ENCODE measurements around the gene CRACR2A. TPM values are rescaled to one million over a fixed set of nuclear protein-coding genes. Genes with fewer than 3 reads are reported as not detected.

The CRACR2A gene
- total and polyA plus RNA-seq, 9 of the 15 experiments (the other 6 are each of a cell fraction or from before 2014, with no cell fraction given): 2.1 to 15.1 (median 10.4) TPM

GRCh38 chr12:3622822-3623690 lies 129.9 kb downstream of the CRACR2A start:
- in situ Hi-C loops (cut with MboI): no loop called here

More at GRCh38 chr12:3622822-3623690, 129.9 kb downstream of the CRACR2A start:
- no peak overlapping the region for H3K4me2 ChIP-seq (ENCODE audit: insufficient read depth, low read length)
- ChIA-PET CTCF (ENCODE audit: low intra/inter-chr PET ratio) (no interaction called here), POLR2A (interaction anchor here (0.5 to 1.5 kb wide), 5 partner anchors 13 to 194 kb away, joined by 3 to 4 read pairs (median 3); no protein-coding TSS in a partner anchor)
- TF ChIP-seq FOXP4 (CRISPR knock-in tag; IDR thresholded peaks at IDR 0.05; ENCODE audit: borderline replicate concordance): no peak
- no peak for TF ChIP-seq PHF8 (IDR thresholded peaks at IDR 0.05; ENCODE audit: borderline replicate concordance, low read length)
- TF ChIP-seq SPI1 (IDR thresholded peaks at IDR 0.05; ENCODE audit: borderline replicate concordance, low read depth, low read length): peak; percentile 94
- no peak for TF ChIP-seq CCNT2 (IDR thresholded peaks at IDR 0.05; ENCODE audit: borderline replicate concordance, extremely low read depth, insufficient read length, low read depth, low read length)
- no peak for TF ChIP-seq MCM5 (IDR thresholded peaks at IDR 0.05; ENCODE audit: low read depth)
- ATAC-seq (no peak), FAIRE-seq (no peak), DNase-seq (ENCODE audit: extremely low read depth in 1 of 4, low spot score in 3 of 4) (no peak)
- H3K4me1 ChIP-seq (replicated peaks in 1 of 2; ENCODE audit: control insufficient read depth in 2 of 2, insufficient read depth in 2 of 2, low read length in 2 of 2): no peaks in the 10 kb centered on the region
- BruUV-seq (replicated peaks): no TSS peak
- no peak overlapping the region for H3K27ac ChIP-seq (ENCODE audit: extremely low read depth, low read depth, low read length)
- H3K9ac ChIP-seq (ENCODE audit: insufficient read depth in 1 of 2, low read depth in 2 of 2, low read length in 2 of 2): no peak overlapping the region
- H3K4me3 ChIP-seq: no peak overlapping the region
- intact Hi-C loops (cut with micrococcal nuclease): no loop called here
- no peak overlapping the region for H2AFZ ChIP-seq (ENCODE audit: low read depth, low read length)
- H3K27me3 ChIP-seq (ENCODE audit: control insufficient read depth in 2 of 2, insufficient read depth in 2 of 2, low read length in 2 of 2): no peaks in the 10 kb centered on the region
- no peaks in the 10 kb centered on the region for H4K20me1 ChIP-seq (replicated peaks; ENCODE audit: control insufficient read depth, insufficient read depth, low read length)
- H3K36me3 ChIP-seq (ENCODE audit: control insufficient read depth, insufficient read depth, low read length): peaks cover 9% of the 10 kb centered on the region; the same call in 1 of the 3 replicates
- no peaks in the 10 kb centered on the region for H3K9me1 ChIP-seq (ENCODE audit: control insufficient read depth, insufficient read depth, low read length)
- H3K79me2 ChIP-seq (ENCODE audit: control insufficient read depth, insufficient read depth, low read length): no peaks in the 10 kb centered on the region
- 75% methylated on average over 17 of the region's 18 CpGs for WGBS (ENCODE audit: insufficient coverage, low coverage, missing lambda C conversion rate)
- H3K9me3 ChIP-seq (replicated peaks; ENCODE audit: control insufficient read depth, insufficient read depth, low read depth, low read length): no peaks in the 10 kb centered on the region

All from K562 (cell line).